Osteocyte (in vitro differentiated cells): Measurements from ENCODE around the gene SNX22. TPM values are rescaled to one million over a fixed set of nuclear protein-coding genes. Genes with fewer than 3 reads are reported as not detected.

Experiments used
- DNase-seq: peaks from one replicate; pipeline ENCODE4 v3.0.0; 2021; ENCODE audit warnings: mixed read lengths; ENCODE audit not compliant: unreplicated experiment; ENCODE audit errors: extremely low spot score
- H3K27ac Mint-ChIP-seq: one replicate; pipeline ENCODE4 v1.8.0; 2021; ENCODE audit warnings: mild to moderate bottlenecking, mixed read lengths; ENCODE audit not compliant: unreplicated experiment
- H3K27me3 Mint-ChIP-seq: one replicate; pipeline ENCODE4 v1.8.0; 2021; ENCODE audit warnings: mixed read lengths; ENCODE audit not compliant: unreplicated experiment
- H3K36me3 Mint-ChIP-seq: one replicate; pipeline ENCODE4 v1.8.0; 2021; ENCODE audit warnings: mixed read lengths; ENCODE audit not compliant: unreplicated experiment
- H3K4me1 Mint-ChIP-seq: one replicate; pipeline ENCODE4 v1.8.0; 2021; ENCODE audit warnings: mixed read lengths; ENCODE audit not compliant: unreplicated experiment
- H3K4me3 Mint-ChIP-seq: one replicate; pipeline ENCODE4 v1.8.0; 2021; ENCODE audit warnings: mild to moderate bottlenecking, moderate library complexity, mixed read lengths; ENCODE audit not compliant: unreplicated experiment
- H3K9me3 Mint-ChIP-seq: one replicate; pipeline ENCODE4 v1.8.0; 2021; ENCODE audit warnings: mixed read lengths; ENCODE audit not compliant: unreplicated experiment
- total RNA-seq: library from RNA; stranded (reverse); gene quantifications from 2 replicates; pipeline ENCODE4 v1.2.1, GENCODE V29; 2021
- TF ChIP-seq, protein P1 (sequence below): fragments of 200-600 bp; sonication (generic); IDR thresholded peaks from 2 replicates; pipeline ENCODE4 v1.5.0; 2021; ENCODE audit warnings: antibody characterized with exemption, mild to moderate bottlenecking, moderate library complexity

The SNX22 gene
- total RNA-seq, 1 donor from 2014 or later = 0.24 TPM

GRCh38 chr15:64180235-64180824 lies 28.8 kb downstream of the SNX22 start:
- no peaks in the 10 kb centered on the region for H3K9me3 Mint-ChIP-seq
- H3K27me3 Mint-ChIP-seq = no peaks in the 10 kb centered on the region
- no peak overlapping the region for H3K27ac Mint-ChIP-seq
- no peak for DNase-seq
- TF ChIP-seq, protein P1, sequence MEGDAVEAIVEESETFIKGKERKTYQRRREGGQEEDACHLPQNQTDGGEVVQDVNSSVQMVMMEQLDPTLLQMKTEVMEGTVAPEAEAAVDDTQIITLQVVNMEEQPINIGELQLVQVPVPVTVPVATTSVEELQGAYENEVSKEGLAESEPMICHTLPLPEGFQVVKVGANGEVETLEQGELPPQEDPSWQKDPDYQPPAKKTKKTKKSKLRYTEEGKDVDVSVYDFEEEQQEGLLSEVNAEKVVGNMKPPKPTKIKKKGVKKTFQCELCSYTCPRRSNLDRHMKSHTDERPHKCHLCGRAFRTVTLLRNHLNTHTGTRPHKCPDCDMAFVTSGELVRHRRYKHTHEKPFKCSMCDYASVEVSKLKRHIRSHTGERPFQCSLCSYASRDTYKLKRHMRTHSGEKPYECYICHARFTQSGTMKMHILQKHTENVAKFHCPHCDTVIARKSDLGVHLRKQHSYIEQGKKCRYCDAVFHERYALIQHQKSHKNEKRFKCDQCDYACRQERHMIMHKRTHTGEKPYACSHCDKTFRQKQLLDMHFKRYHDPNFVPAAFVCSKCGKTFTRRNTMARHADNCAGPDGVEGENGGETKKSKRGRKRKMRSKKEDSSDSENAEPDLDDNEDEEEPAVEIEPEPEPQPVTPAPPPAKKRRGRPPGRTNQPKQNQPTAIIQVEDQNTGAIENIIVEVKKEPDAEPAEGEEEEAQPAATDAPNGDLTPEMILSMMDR = no peak
- H3K4me3 Mint-ChIP-seq = no peak overlapping the region
- peaks cover 14% of the 10 kb centered on the region for H3K36me3 Mint-ChIP-seq
- no peaks in the 10 kb centered on the region for H3K4me1 Mint-ChIP-seq

- TF ChIP-seq, protein P1 = no peak
- no peak for DNase-seq
- no peaks in the 10 kb centered on the region for H3K27me3 Mint-ChIP-seq
- no peak overlapping the region for H3K27ac Mint-ChIP-seq
- H3K36me3 Mint-ChIP-seq = peaks cover 16% of the 10 kb centered on the region
- H3K4me3 Mint-ChIP-seq = no peak overlapping the region
- no peaks in the 10 kb centered on the region for H3K9me3 Mint-ChIP-seq
- no peaks in the 10 kb centered on the region for H3K4me1 Mint-ChIP-seq
Observed at GRCh38 chr15:64182859-64183370, 31.4 kb downstream of the SNX22 start.

- Mint-ChIP-seq H3K36me3 (peaks cover 16% of the 10 kb centered on the region), H3K4me1 (no peaks in the 10 kb centered on the region), H3K9me3 (no peaks in the 10 kb centered on the region), H3K27ac (no peak overlapping the region), H3K4me3 (no peak overlapping the region), H3K27me3 (no peaks in the 10 kb centered on the region)
- TF ChIP-seq, protein P1 = no peak
- DNase-seq = no peak
Observed at GRCh38 chr15:64185146-64185911, 33.8 kb downstream of the SNX22 start.

DNA sequence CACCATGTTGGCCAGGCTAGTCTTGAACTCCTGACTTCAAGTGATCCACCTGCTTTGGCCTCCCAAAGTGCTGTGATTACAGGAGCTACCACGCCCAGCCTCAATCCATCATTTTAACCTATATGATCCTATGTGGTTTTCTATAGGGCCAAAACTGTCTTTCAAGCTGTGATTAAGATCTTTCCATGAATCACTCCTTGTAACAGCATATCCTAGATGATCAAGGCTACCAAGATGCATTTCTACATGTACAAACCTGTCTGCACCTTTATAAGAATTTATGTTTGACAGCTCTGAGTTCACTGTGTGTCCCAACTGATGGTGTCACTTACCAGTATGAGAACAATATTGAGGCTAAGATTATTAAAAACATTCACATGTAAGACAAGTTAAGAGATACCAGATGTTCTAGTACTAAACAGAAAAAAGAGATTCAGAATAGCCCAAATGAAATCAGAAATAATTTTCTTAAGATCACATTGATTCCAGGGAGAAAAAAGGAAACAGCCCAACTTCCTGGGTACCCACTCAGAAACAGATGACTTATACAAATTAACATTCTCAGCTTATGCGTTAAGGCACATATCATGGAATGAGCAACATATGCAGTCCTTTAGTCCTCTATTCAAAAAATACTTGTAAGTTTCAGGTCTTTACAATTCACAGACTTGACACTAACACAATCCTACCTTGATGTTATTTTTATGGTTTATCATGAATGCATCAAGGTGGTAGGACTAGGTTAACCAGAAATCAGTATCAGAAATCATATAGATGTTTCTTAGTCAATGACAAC lies 36.1 kb downstream of the SNX22 start:
- TF ChIP-seq, protein P1 = no peak
- no peaks in the 10 kb centered on the region for H3K9me3 Mint-ChIP-seq
- H3K36me3 Mint-ChIP-seq = peaks cover 13% of the 10 kb centered on the region
- H3K27ac Mint-ChIP-seq = no peak overlapping the region
- no peak for DNase-seq
- no peak overlapping the region for H3K4me3 Mint-ChIP-seq
- H3K27me3 Mint-ChIP-seq = no peaks in the 10 kb centered on the region
- no peaks in the 10 kb centered on the region for H3K4me1 Mint-ChIP-seq
